Measurements from ENCODE around the gene PTHLH. TPM values are rescaled to one million over a fixed set of nuclear protein-coding genes. Genes with fewer than 3 reads are reported as not detected.

The PTHLH gene
- polyA plus RNA-seq, 1 donor (not counting 4 experiments of a cell fraction or from before 2014, with no cell fraction given) = 775 TPM

- Histone ChIP-seq H3K9me1 (ENCODE audit: control insufficient read depth, extremely low read depth, insufficient read depth, low read length) (no peaks in the 10 kb centered on the region), H3K79me2 (ENCODE audit: control insufficient read depth, insufficient read depth, low read length) (peaks cover 81% of the 10 kb centered on the region), H3K36me3 (ENCODE audit: control insufficient read depth in 2 of 2, extremely low read depth in 1 of 2, insufficient read depth in 2 of 2, low read length in 2 of 2) (peaks cover 15 to 44% of the 10 kb centered on the region in 2 experiments), H3K9me3 (ENCODE audit: control insufficient read depth, low read depth, low read length) (no peaks in the 10 kb centered on the region), H3K4me3 (ENCODE audit: control insufficient read depth in 2 of 3, extremely low read depth in 1 of 3, insufficient read depth in 2 of 3, low read depth in 1 of 3, low read length in 3 of 3) (peak overlapping the region; percentile 75 to 89 (median 82)), H3K9ac (ENCODE audit: control insufficient read depth, extremely low read depth, insufficient read depth, low read length) (peak overlapping the region; percentile 96), H2AFZ (ENCODE audit: control insufficient read depth, low read length) (no peak overlapping the region), H3K27ac (ENCODE audit: control insufficient read depth, insufficient read depth, low read length) (peak overlapping the region; percentile 99), H3K4me1 (ENCODE audit: control insufficient read depth, extremely low read depth, insufficient read depth, low read length) (peaks cover 30% of the 10 kb centered on the region), H4K20me1 (ENCODE audit: control insufficient read depth, extremely low read depth, insufficient read depth, low read length) (peaks cover 14% of the 10 kb centered on the region), H3K27me3 (ENCODE audit: control insufficient read depth, extremely low read depth, insufficient read depth, low read length) (no peaks in the 10 kb centered on the region), H3K4me2 (ENCODE audit: control insufficient read depth, extremely low read depth, insufficient read depth, low read depth, low read length) (peak overlapping the region; percentile 91)
- dilution Hi-C loops (cut with MboI; ENCODE audit: extremely low pct_ligation_motif_present, low sequenced_read_pairs) = no loop called here
- TF ChIP-seq, protein P1, sequence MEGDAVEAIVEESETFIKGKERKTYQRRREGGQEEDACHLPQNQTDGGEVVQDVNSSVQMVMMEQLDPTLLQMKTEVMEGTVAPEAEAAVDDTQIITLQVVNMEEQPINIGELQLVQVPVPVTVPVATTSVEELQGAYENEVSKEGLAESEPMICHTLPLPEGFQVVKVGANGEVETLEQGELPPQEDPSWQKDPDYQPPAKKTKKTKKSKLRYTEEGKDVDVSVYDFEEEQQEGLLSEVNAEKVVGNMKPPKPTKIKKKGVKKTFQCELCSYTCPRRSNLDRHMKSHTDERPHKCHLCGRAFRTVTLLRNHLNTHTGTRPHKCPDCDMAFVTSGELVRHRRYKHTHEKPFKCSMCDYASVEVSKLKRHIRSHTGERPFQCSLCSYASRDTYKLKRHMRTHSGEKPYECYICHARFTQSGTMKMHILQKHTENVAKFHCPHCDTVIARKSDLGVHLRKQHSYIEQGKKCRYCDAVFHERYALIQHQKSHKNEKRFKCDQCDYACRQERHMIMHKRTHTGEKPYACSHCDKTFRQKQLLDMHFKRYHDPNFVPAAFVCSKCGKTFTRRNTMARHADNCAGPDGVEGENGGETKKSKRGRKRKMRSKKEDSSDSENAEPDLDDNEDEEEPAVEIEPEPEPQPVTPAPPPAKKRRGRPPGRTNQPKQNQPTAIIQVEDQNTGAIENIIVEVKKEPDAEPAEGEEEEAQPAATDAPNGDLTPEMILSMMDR (optimal IDR thresholded peaks at IDR 0.05 in 1 of 3, IDR thresholded peaks at IDR 0.05 in 1 of 3, conservative IDR thresholded peaks at IDR 0.05 in 1 of 3; ENCODE audit: extremely low read depth in 1 of 3, insufficient read depth in 2 of 3, low read length in 3 of 3) = no peak
- TF ChIP-seq EZH2 (IDR thresholded peaks at IDR 0.05; ENCODE audit: low read length) = no peak
- peak; percentile 85 for DNase-seq (ENCODE audit: low read depth, low spot score)
- FAIRE-seq = peak; percentile 96
Measured at GRCh38 chr12:27966870-27967269, 5.7 kb downstream of the PTHLH start.

- Histone ChIP-seq H3K27me3 (ENCODE audit: control insufficient read depth, extremely low read depth, insufficient read depth, low read length) (no peaks in the 10 kb centered on the region), H3K4me1 (ENCODE audit: control insufficient read depth, extremely low read depth, insufficient read depth, low read length) (peaks cover 21% of the 10 kb centered on the region), H3K79me2 (ENCODE audit: control insufficient read depth, insufficient read depth, low read length) (peaks cover 73% of the 10 kb centered on the region), H3K9me3 (ENCODE audit: control insufficient read depth, low read depth, low read length) (no peaks in the 10 kb centered on the region), H2AFZ (ENCODE audit: control insufficient read depth, low read length) (no peak overlapping the region), H3K36me3 (ENCODE audit: control insufficient read depth in 2 of 2, extremely low read depth in 1 of 2, insufficient read depth in 2 of 2, low read length in 2 of 2) (peaks cover 19 to 37% of the 10 kb centered on the region in 2 experiments), H3K9ac (ENCODE audit: control insufficient read depth, extremely low read depth, insufficient read depth, low read length) (peak overlapping the region; percentile 96), H3K9me1 (ENCODE audit: control insufficient read depth, extremely low read depth, insufficient read depth, low read length) (no peaks in the 10 kb centered on the region), H3K4me2 (ENCODE audit: control insufficient read depth, extremely low read depth, insufficient read depth, low read depth, low read length) (peak overlapping the region; percentile 91), H3K4me3 (ENCODE audit: control insufficient read depth in 2 of 3, extremely low read depth in 1 of 3, insufficient read depth in 2 of 3, low read depth in 1 of 3, low read length in 3 of 3) (peak overlapping the region in 2 of 3 experiments; percentile 13 to 43), H4K20me1 (ENCODE audit: control insufficient read depth, extremely low read depth, insufficient read depth, low read length) (peaks cover 14% of the 10 kb centered on the region), H3K27ac (ENCODE audit: control insufficient read depth, insufficient read depth, low read length) (peak overlapping the region; percentile 74)
- DNase-seq (ENCODE audit: low read depth, low spot score) (no peak), FAIRE-seq (peak; percentile 69)
- TF ChIP-seq, protein P1 (optimal IDR thresholded peaks at IDR 0.05 in 1 of 3, IDR thresholded peaks at IDR 0.05 in 1 of 3, conservative IDR thresholded peaks at IDR 0.05 in 1 of 3; ENCODE audit: extremely low read depth in 1 of 3, insufficient read depth in 2 of 3, low read length in 3 of 3) = no peak
- no peak for TF ChIP-seq EZH2 (IDR thresholded peaks at IDR 0.05; ENCODE audit: low read length)
- dilution Hi-C loops (cut with MboI; ENCODE audit: extremely low pct_ligation_motif_present, low sequenced_read_pairs) = no loop called here
Measured at GRCh38 chr12:27965966-27966365, 6.6 kb downstream of the PTHLH start.
